ENCODE data around the gene JADE3.

- TF ChIP-seq CTCF (IDR thresholded peaks at IDR 0.05) (no peak), POLR2A (IDR thresholded peaks at IDR 0.05) (no peak), POLR2AphosphoS5 (IDR thresholded peaks at IDR 0.05) (no peak), EP300 (IDR thresholded peaks at IDR 0.05) (no peak)
These were observed 30.0 kb upstream of the JADE3 start for GRCh38 chrX:46882266-46882665.

All from stomach (tissue), 4 donors.